ENCODE data around the gene YEATS4. TPM values are rescaled to one million over a fixed set of nuclear protein-coding genes. Genes with fewer than 3 reads are reported as not detected.
A peak's percentile ranks its signal among the peaks of the same experiment; 100 is the strongest.
"Not testable (repeated sequence)": the region's sequence is repeated elsewhere in the genome, so short reads cannot be mapped to it uniquely, and the experiment has no call there.

YEATS4 gene
- 10.4 TPM for total RNA-seq

GRCh38 chr12:69359531-69360347 is at the start of gene YEATS4:
Gene YEATS4 (plus strand): TSS chr12:69359743. CDS start chr12:69359973, 230 bp downstream.
- H3K9me3 ChIP-seq (ENCODE audit: control insufficient read depth in 3 of 3, low read length in 3 of 3) = no peaks in the 10 kb centered on the region
- H3K4me1 ChIP-seq (ENCODE audit: control insufficient read depth in 3 of 3, insufficient read depth in 3 of 3, low read length in 3 of 3) = peaks cover 0 to 4% (median 3%) of the 10 kb centered on the region in 3 donors
- H3K4me3 ChIP-seq (ENCODE audit: low read length in 3 of 3) = peak within 1 kb of the TSS; percentile 79 to 95 (median 93)
- no peaks in the 10 kb centered on the region for H3K27me3 ChIP-seq (ENCODE audit: control insufficient read depth in 3 of 3, insufficient read depth in 3 of 3, low read length in 3 of 3)
- no peaks in the 10 kb centered on the region for H3K36me3 ChIP-seq (ENCODE audit: control insufficient read depth in 3 of 3, insufficient read depth in 3 of 3, low read length in 3 of 3)
- peak within 1 kb of the TSS; percentile 82 for H3K27ac ChIP-seq (ENCODE audit: low read depth, low read length)
- H3K9ac ChIP-seq (ENCODE audit: low read depth in 1 of 3, low read length in 3 of 3) = peak within 1 kb of the TSS; percentile 77 to 93 (median 82)

DNA sequence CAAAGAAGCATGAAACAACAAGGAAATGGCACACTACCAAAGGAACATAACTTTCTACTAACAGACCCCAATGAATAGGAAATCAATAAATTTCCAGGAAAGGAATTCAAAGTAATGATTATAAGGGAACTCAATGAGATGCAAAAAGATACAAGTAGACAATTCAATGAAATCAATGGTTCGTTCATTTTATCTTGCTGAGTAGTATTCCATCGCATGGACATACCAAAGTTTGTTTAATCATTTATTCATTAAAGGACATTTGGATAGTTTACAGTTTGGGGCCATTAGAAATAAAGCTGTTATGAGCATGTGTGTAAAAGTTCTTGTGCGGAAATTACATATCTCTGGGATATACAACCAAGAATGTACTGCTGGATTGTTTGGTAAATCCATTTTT is 46.3 kb upstream of the YEATS4 start:
- Histone ChIP-seq H3K36me3 (ENCODE audit: control insufficient read depth in 3 of 3, insufficient read depth in 3 of 3, low read length in 3 of 3) (no peaks in the 10 kb centered on the region), H3K27ac (ENCODE audit: low read depth, low read length) (no peak overlapping the region), H3K4me3 (ENCODE audit: low read length in 3 of 3) (no peak overlapping the region), H3K27me3 (ENCODE audit: control insufficient read depth in 3 of 3, insufficient read depth in 3 of 3, low read length in 3 of 3) (no peaks in the 10 kb centered on the region), H3K9ac (ENCODE audit: low read depth in 1 of 3, low read length in 3 of 3) (no peak overlapping the region), H3K4me1 (ENCODE audit: control insufficient read depth in 3 of 3, insufficient read depth in 3 of 3, low read length in 3 of 3) (no peaks in the 10 kb centered on the region), H3K9me3 (ENCODE audit: control insufficient read depth in 3 of 3, low read length in 3 of 3) (peaks cover 0 to 2% (median 0%) of the 10 kb centered on the region in 3 donors)

DNA sequence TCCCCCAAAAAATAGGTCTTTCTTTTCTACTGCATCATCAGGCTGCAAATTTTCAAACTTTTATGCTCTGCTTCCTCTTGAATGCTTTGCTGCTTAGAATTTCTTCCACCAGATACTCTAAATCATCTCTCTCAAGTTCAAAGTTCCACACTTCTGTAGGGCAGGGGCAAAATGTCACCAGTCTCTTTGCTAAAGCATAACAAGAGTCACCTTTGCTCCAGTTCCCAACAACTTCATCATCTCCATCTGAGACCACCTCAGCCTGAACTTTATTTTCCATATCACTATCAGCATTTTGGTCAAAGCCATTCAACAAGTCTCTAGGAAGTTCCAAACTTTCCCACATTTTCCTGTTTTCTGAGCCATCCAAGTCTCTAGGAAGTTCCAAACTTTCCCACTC is 42.8 kb upstream of the YEATS4 start:
- not testable (repeated sequence) for H3K4me3 ChIP-seq (ENCODE audit: low read length in 3 of 3); H3K27ac ChIP-seq (ENCODE audit: low read depth, low read length); H3K36me3 ChIP-seq (ENCODE audit: control insufficient read depth in 3 of 3, insufficient read depth in 3 of 3, low read length in 3 of 3); H3K27me3 ChIP-seq (ENCODE audit: control insufficient read depth in 3 of 3, insufficient read depth in 3 of 3, low read length in 3 of 3); H3K9ac ChIP-seq (ENCODE audit: low read depth in 1 of 3, low read length in 3 of 3); H3K4me1 ChIP-seq (ENCODE audit: control insufficient read depth in 3 of 3, insufficient read depth in 3 of 3, low read length in 3 of 3); H3K9me3 ChIP-seq (ENCODE audit: control insufficient read depth in 3 of 3, low read length in 3 of 3)

DNA sequence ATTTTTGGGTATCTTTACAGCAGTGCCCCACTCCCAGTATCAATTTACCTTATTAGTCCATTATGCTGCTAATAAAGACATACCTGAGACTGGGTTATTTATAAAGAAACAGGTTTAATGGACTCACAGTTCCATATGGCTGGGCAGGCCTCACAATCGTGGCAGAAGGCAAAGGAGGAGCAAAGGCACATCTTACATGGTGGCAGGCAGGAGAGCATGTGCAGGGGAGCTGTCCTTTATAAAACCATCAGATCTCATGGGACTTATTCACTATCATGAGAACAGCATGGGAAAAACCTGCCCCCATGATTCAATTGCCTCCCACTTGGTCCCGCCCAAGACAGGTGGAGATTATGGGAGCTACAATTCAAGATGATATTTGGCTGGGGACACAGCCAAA is 42.3 kb upstream of the YEATS4 start:
- H3K36me3 ChIP-seq (ENCODE audit: control insufficient read depth in 3 of 3, insufficient read depth in 3 of 3, low read length in 3 of 3); H3K9ac ChIP-seq (ENCODE audit: low read depth in 1 of 3, low read length in 3 of 3); H3K4me1 ChIP-seq (ENCODE audit: control insufficient read depth in 3 of 3, insufficient read depth in 3 of 3, low read length in 3 of 3): not testable (repeated sequence)

GRCh38 chr12:69318225-69318624 is 41.3 kb upstream of the YEATS4 start:
- no peak overlapping the region for H3K27ac ChIP-seq (ENCODE audit: low read depth, low read length)
- no peak overlapping the region for H3K4me3 ChIP-seq (ENCODE audit: low read length in 3 of 3)
- H3K9ac ChIP-seq (ENCODE audit: low read depth in 1 of 3, low read length in 3 of 3) = no peak overlapping the region
- H3K36me3 ChIP-seq (ENCODE audit: control insufficient read depth in 3 of 3, insufficient read depth in 3 of 3, low read length in 3 of 3) = no peaks in the 10 kb centered on the region
- no peaks in the 10 kb centered on the region for H3K4me1 ChIP-seq (ENCODE audit: control insufficient read depth in 3 of 3, insufficient read depth in 3 of 3, low read length in 3 of 3)
- H3K27me3 ChIP-seq (ENCODE audit: control insufficient read depth in 3 of 3, insufficient read depth in 3 of 3, low read length in 3 of 3) = no peaks in the 10 kb centered on the region
- peaks cover 0 to 2% (median 0%) of the 10 kb centered on the region in 3 donors for H3K9me3 ChIP-seq (ENCODE audit: control insufficient read depth in 3 of 3, low read length in 3 of 3)

More for the DNA sequence above, 42.3 kb upstream of the YEATS4 start:
- not testable (repeated sequence) for H3K9me3 ChIP-seq (ENCODE audit: control insufficient read depth in 3 of 3, low read length in 3 of 3); H3K4me3 ChIP-seq (ENCODE audit: low read length in 3 of 3); H3K27ac ChIP-seq (ENCODE audit: low read depth, low read length); H3K27me3 ChIP-seq (ENCODE audit: control insufficient read depth in 3 of 3, insufficient read depth in 3 of 3, low read length in 3 of 3)

GRCh38 chr12:69321351-69321750 is 38.2 kb upstream of the YEATS4 start:
- Histone ChIP-seq H3K27me3 (ENCODE audit: control insufficient read depth in 3 of 3, insufficient read depth in 3 of 3, low read length in 3 of 3) (no peaks in the 10 kb centered on the region), H3K36me3 (ENCODE audit: control insufficient read depth in 3 of 3, insufficient read depth in 3 of 3, low read length in 3 of 3) (no peaks in the 10 kb centered on the region), H3K27ac (ENCODE audit: low read depth, low read length) (no peak overlapping the region), H3K4me1 (ENCODE audit: control insufficient read depth in 3 of 3, insufficient read depth in 3 of 3, low read length in 3 of 3) (no peaks in the 10 kb centered on the region), H3K9me3 (ENCODE audit: control insufficient read depth in 3 of 3, low read length in 3 of 3) (no peaks in the 10 kb centered on the region), H3K4me3 (ENCODE audit: low read length in 3 of 3) (no peak overlapping the region), H3K9ac (ENCODE audit: low read depth in 1 of 3, low read length in 3 of 3) (no peak overlapping the region)

DNA sequence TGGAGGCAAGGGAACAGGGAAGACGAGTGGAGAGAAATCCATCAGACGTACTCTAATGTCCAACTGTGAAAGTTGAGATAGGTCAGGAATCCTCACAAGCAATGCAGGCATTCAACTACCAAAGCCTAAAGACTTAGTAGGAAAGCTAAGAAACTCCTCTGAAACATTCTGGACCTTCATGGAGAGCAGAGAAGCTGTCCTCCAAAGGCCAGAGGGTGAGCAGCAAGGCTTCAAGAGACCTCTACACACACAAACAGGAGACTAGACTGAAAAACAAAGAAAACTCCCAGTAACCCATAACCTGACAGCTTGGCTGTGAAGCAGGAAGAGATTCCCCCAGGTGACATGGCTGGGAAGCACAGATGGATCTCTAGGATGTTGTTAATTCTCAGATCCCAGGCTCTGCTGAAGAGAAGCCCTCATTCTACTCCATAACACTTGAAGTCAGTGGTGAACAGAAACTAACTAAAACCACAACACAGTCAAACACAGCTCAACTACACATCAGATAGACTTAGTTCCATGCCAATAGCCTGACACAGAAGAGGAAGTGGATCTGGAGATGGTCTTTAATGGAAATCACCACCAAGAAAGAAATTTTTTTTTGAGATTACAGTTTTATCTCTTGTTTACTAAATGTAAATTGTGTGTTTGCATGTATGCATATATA is 34.6 kb upstream of the YEATS4 start:
- peaks cover 0 to 7% (median 3%) of the 10 kb centered on the region in 3 donors for H3K27me3 ChIP-seq (ENCODE audit: control insufficient read depth in 3 of 3, insufficient read depth in 3 of 3, low read length in 3 of 3)

DNA sequence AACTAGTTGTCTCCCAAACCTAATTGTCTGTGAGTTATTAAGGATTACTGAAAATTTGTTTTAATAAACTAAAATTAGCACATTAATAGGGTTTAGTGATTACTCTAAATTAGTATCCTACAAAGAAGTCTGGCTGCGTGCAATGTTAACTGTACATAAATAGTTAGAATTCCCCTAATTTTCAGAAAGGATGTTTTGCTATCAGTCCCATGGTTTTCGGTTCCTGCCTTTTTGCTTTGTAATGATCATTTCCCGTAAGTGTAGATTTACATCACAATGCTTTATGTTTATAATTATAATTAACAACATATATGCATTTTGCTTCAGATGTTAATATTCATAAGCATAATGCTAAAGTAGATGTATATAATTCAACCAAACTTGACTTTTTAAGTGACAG is 31.1 kb upstream of the YEATS4 start:
- H3K36me3 ChIP-seq (ENCODE audit: control insufficient read depth in 3 of 3, insufficient read depth in 3 of 3, low read length in 3 of 3) = no peaks in the 10 kb centered on the region
- H3K4me3 ChIP-seq (ENCODE audit: low read length in 3 of 3) = no peak overlapping the region
- H3K9me3 ChIP-seq (ENCODE audit: control insufficient read depth in 3 of 3, low read length in 3 of 3) = no peaks in the 10 kb centered on the region
- H3K27me3 ChIP-seq (ENCODE audit: control insufficient read depth in 3 of 3, insufficient read depth in 3 of 3, low read length in 3 of 3) = peaks cover 2 to 15% (median 12%) of the 10 kb centered on the region in 3 donors
- no peak overlapping the region for H3K9ac ChIP-seq (ENCODE audit: low read depth in 1 of 3, low read length in 3 of 3)
- no peak overlapping the region for H3K27ac ChIP-seq (ENCODE audit: low read depth, low read length)
- peaks cover 5 to 7% (median 5%) of the 10 kb centered on the region in 3 donors for H3K4me1 ChIP-seq (ENCODE audit: control insufficient read depth in 3 of 3, insufficient read depth in 3 of 3, low read length in 3 of 3)

More for the DNA sequence above, 34.6 kb upstream of the YEATS4 start:
- Histone ChIP-seq H3K4me3 (ENCODE audit: low read length in 3 of 3) (no peak overlapping the region), H3K9me3 (ENCODE audit: control insufficient read depth in 3 of 3, low read length in 3 of 3) (no peaks in the 10 kb centered on the region), H3K27ac (ENCODE audit: low read depth, low read length) (no peak overlapping the region), H3K4me1 (ENCODE audit: control insufficient read depth in 3 of 3, insufficient read depth in 3 of 3, low read length in 3 of 3) (no peaks in the 10 kb centered on the region), H3K36me3 (ENCODE audit: control insufficient read depth in 3 of 3, insufficient read depth in 3 of 3, low read length in 3 of 3) (no peaks in the 10 kb centered on the region), H3K9ac (ENCODE audit: low read depth in 1 of 3, low read length in 3 of 3) (no peak overlapping the region)

- H3K27ac ChIP-seq (ENCODE audit: low read depth, low read length) = no peak overlapping the region
- H3K9ac ChIP-seq (ENCODE audit: low read depth in 1 of 3, low read length in 3 of 3) = no peak overlapping the region
- no peaks in the 10 kb centered on the region for H3K36me3 ChIP-seq (ENCODE audit: control insufficient read depth in 3 of 3, insufficient read depth in 3 of 3, low read length in 3 of 3)
- H3K27me3 ChIP-seq (ENCODE audit: control insufficient read depth in 3 of 3, insufficient read depth in 3 of 3, low read length in 3 of 3) = peaks cover 2 to 15% (median 12%) of the 10 kb centered on the region in 3 donors
- no peak overlapping the region for H3K4me3 ChIP-seq (ENCODE audit: low read length in 3 of 3)
- peaks cover 5 to 7% (median 5%) of the 10 kb centered on the region in 3 donors for H3K4me1 ChIP-seq (ENCODE audit: control insufficient read depth in 3 of 3, insufficient read depth in 3 of 3, low read length in 3 of 3)
- H3K9me3 ChIP-seq (ENCODE audit: control insufficient read depth in 3 of 3, low read length in 3 of 3) = no peaks in the 10 kb centered on the region
Measured at GRCh38 chr12:69329669-69330428, 29.7 kb upstream of the YEATS4 start.
